OCI-LY7 (cell line): ENCODE measurements around the gene CHRNA4.

Experiments used
- EZH2phosphoT487 ChIP-seq: fragments of 200-600 bp; sonication (generic); IDR thresholded peaks from 2 replicates; pipeline ENCODE4 v1.6.1; 2018; ENCODE audit warnings: low read depth, borderline replicate concordance, mild to moderate bottlenecking, mixed run types, antibody characterized with exemption, low read length, moderate library complexity, mixed read lengths
- TF ChIP-seq, protein P1 (sequence below): fragments of 200-600 bp; sonication (generic); conservative IDR thresholded peaks from 2 replicates; pipeline ENCODE4 v1.5.1; 2014; ENCODE audit warnings: mild to moderate bottlenecking, antibody characterized with exemption, low read length, moderate library complexity, mixed read lengths

DNA sequence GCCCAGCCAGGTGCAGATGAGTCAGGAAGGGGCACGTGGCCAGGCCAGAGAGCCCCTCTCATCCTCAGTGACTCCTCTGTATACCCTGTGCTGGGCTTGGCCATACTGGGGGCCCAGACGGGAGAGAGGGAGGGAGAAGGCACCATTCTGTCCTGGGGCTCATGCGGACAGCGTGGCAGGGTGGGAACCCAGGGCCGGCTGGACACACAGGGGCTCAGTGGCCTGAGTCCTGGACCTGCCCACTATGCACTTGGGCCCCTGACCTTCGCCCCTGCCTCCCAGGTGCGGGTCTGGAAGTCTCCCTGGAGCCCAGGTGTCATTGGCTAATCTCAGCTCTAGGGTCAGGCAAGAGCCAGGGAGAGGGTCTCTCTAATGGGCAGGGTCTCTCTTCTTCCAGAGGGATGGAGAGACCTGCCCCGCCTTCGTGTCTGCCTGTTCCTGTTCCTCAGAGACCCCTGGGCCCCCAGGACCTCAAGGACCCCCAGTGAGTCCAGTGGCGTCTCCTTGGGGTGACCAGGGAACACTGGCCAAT is 40.5 kb downstream of the CHRNA4 start:
- TF ChIP-seq, protein P1, sequence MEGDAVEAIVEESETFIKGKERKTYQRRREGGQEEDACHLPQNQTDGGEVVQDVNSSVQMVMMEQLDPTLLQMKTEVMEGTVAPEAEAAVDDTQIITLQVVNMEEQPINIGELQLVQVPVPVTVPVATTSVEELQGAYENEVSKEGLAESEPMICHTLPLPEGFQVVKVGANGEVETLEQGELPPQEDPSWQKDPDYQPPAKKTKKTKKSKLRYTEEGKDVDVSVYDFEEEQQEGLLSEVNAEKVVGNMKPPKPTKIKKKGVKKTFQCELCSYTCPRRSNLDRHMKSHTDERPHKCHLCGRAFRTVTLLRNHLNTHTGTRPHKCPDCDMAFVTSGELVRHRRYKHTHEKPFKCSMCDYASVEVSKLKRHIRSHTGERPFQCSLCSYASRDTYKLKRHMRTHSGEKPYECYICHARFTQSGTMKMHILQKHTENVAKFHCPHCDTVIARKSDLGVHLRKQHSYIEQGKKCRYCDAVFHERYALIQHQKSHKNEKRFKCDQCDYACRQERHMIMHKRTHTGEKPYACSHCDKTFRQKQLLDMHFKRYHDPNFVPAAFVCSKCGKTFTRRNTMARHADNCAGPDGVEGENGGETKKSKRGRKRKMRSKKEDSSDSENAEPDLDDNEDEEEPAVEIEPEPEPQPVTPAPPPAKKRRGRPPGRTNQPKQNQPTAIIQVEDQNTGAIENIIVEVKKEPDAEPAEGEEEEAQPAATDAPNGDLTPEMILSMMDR, result no peak
- TF ChIP-seq EZH2phosphoT487, result no peak
